Activated T-cell treated with anti-CD3 and anti-CD28 coated beads, Interleukin-2, amount 50 U/mL, for 1 hour (primary cell): ENCODE results near the gene DNAJC27.

Experiments
- DNase-seq: peaks from one replicate; pipeline ENCODE4 v3.0.0-alpha.2; 2020

Gene DNAJC27

DNA sequence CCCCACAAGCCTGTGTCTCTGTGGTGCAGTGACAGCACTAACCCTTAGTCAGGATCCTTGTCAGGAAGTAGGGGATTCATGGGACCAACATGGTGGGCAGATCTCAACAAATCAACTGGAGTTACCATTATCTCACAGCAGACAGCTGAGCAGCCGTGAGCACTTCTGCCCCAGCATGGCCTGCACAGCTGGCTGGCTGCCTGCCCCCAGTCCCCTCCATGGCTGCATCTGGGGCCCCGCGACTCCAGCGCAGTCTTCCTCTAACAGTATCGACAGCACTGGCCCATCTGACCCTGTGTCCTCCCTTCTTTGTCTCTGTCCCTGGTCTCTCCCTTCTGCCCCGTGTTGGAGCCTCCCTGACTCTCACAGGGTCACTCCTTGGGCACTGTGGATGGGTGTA lies 47.0 kb downstream of the DNAJC27 start:
- no peak for DNase-seq

DNA sequence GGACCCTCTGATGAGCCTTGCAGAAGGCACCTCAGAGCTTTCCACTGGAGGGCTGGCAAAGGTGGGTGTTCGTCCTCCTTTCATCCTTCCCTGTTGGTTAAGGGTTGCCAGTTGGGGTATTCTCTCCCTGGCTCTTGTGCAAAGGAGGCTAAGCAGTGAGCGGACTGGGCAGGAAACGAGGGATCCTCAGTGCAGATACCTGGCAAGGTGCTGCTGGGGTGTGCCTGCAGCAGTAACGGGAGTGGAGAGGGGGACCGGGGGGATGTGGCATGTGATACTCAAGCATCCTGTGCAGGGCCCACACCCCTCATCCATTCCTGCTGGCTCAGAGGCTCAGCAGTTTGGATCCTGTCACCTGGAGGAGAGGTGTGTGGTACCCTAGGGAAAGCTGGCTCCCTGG lies 47.5 kb downstream of the DNAJC27 start:
- no peak for DNase-seq

DNA sequence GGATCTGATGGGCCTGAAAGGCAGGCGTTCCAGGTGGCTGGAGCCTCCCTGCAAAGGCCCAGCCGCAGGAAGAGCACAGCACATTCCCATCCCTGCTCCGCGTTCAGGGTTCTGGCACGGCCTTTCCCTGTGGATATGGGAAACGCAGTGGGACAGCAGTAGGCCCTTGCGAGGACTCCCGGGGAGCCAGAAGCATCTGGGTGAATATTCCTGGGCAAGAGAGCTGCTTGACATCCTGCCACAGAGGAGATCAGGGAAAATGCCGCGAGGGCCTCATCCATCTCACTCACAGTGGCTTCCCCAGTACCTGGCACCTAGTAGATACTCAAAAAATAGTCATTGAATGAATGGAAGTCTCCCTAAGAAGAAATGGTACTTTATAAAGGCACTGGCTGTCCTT lies 48.6 kb downstream of the DNAJC27 start:
- no peak for DNase-seq

DNA sequence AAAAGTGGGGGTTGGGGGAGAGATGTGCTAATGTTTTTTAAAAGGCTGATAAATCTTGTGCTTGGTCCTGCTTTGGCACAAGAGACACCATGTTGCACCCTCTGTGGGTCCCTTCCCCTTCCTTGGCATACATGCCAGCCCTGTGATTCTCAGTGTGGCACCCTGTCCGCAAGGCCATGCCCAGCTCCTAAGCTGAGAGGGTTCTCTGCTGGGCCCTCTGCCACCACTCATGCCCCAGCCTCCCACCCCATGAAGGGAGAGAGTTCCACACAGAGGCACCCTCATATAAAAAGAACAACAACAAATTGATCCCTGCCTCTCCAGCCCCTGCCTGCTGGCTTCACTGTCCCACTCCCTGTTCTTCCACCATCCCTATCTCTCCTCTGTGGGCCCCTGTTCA lies 49.2 kb downstream of the DNAJC27 start:
- DNase-seq: no peak

DNA sequence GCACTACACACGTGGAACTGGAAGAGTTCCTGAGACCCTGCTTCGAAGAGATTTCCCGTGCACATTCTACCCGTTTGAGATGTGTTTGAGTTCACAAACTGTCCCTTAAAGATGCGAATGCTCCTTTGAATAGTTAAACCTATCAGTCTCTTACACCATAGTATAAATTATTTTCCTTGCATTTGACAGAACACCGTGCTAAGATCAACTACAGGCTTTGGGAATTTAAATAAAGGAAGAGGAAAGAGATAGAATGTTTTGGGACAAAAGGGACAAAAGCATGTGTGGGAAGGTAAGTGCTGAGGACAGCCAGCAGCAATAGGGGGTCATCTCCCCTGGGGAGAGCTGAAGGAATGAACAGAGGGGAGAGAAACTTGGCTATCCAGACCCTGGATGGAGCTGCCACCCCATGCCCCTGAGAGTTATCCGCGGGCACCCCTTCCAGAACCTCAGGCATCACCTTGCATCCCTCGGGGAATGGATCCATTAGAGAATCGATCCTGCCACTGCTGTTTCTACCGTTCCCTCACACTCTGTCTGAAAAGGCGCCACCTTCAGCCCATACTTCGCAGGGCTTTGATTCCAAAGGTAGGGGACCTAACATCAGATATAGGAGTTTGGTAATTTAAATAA lies 50.8 kb downstream of the DNAJC27 start:
- DNase-seq: peak; percentile 34

DNA sequence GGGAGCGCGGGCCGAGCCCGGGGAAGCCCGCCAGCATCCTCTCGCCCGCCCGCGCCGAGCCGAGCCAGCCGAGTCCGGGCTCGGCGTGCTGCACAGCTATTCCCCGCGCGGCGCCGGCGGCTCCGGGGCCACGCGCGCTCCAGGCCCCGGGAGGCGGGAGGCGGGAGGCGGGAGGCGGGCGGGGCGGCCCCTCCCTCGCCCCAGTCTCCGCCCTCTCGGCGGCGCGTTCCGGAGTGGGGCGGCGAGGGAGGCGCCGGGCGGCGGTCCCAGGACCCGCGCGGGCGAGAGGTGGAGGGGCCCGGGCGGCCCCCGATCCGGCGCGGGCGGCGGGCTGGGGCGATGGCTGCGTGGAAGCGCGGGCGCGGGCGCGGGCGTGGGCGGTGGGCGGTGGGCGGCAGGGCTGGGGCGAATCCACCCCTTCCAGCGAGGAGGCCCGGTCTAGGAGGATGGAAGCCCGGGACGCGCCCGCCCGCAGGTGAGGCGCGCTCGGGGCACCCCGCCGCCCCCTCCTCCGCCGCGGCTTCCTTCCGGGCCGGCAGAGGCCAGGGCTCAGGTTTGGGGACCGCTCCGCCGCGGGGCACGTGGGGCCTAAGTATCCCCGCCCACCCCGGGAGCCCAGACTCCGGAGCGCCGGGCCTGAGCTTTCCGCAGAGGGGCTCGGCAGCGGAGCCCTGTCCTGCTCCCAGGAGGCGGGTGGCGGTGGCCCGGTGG lies 51.5 kb downstream of the DNAJC27 start, which contains the start of gene ADCY3:
TSS of gene ADCY3 (minus strand) at position 140 of the 711 bp plus-strand sequence. CDS start 1,250 bp downstream, outside the sequence.
- DNase-seq: peak; percentile 68

DNA sequence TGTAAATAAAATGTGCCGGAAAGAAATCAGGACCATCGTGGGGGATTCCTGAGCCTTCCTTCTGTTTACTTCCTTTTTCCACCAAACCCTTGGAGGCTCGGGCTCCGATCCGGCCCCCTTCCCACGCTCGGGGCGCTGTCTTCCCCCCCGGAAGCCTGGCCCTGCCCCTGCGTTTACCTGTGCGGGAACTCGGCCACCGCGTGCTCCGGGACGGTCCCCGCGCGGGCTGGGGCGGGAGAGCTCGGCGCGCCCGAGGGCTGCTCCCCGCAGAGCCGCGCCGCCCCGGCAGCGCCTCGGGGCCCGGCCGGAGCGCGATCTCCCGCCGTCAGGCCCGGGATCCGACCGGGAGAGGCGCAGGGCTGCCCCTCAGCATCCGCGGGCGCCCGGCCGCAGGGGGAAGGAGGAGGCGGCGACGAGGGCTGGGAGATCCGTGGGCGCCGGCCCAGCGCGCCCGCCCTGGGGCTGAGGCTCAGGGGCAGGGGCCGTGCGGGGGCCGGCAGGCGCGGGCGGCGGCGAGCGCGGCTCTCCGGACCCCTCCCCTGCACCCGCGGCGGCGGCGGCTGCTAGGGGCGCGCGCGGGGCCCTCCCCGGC lies 52.2 kb downstream of the DNAJC27 start:
- peak; percentile 42 for DNase-seq

DNA sequence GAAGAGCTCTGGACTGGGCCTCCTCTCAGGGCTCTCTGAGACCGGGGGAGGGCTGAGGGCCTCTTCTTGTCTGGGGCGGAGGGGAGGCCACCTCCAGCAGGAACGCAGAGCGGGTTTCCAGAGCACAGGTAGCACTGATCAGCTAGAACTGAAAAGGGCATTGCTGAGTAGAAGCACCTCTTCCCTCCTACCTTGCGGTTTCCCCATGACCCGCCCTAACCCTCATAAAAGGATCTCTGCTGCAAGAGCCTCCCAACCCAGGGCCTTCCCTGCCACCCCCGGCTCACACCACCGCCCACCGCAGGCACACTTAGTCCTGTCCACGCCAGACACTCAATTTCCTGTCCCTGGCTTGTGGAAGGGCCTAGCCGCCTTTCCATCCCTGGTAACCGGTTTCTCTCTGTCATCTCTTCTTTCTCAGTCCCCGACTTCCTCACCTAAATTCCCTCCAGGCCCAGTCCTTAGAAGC lies 52.7 kb downstream of the DNAJC27 start:
- DNase-seq: peak; percentile 63

DNA sequence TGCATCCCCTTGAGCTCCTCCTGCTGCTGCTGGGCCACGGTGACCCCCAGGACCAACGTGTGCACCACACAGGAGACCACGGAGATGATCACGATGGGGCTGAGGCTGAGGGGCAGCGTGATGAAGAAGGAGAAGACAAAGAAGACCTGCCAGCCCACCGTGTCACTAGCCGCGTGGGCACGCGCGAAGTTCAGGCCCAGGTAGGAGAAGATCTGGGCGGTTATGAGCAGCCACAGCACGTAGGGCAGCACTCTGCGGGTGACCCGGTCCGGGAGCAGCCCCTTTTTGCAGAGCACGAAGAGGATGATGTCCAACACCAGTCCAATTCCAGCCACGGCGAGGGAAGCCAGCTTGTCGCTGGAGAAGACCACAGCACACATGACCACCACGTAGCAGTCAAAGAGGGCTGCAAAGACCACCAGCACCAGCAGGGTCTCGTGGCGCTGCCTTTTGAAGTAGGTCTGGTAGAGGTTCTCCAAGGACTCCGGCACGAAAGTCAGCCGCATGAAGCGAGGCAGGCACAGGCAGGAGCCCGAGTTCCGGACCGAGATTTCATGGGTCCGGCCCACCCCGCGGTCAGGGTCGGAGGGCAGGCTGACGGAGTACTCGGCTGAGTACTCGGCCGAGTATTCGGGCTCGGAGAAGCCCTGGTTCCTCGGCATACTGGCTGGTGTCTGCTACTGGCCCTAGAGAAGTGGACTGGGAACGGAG lies 53.3 kb downstream of the DNAJC27 start:
- DNase-seq: no peak

DNA sequence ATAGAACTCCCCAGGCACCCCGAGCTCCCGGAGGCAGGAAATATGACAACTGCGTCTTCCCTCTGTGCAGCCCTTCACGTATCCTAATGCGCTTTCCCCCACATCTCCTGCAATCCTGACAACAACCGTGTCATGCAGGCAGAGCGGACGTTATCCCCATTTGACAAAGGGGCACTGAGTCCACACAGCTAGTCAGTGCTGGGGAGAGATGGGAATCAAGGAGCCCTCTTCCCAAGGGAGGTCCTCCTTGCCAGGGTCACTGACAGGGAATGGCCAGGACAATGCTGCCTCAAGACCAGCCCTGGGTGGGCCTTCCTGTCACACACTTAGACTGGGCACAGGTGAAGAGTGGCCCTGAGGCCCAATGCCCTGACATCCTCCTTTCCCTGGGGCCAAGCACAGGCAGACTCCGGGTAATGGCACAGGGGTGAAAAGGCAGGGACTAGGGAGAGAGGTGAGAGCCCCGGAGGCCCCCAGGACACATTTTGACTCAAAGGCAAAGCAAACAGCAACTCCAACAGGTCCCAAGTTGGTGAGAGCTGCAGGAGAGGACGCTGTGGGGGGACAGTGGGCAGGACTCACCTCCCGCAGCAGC lies 53.9 kb downstream of the DNAJC27 start:
- no peak for DNase-seq

DNA sequence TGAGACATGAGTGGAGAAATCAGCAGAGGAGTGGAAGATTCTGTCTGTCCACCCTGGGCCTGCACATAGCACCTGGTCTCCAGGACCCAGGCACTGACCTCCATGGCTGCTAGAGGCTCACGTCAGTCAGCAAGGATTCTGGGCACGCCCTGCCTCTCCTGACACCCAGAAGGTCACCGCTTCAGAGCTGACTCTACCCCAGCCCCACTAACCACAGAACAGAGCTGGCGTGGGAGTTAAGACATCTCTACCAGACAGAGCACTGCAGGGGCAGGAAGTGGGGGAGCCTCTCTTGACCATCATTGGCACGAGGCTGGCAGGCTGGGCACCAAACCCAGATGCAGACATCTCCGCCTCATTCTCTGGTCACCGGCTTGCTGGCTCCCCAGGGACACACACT lies 54.7 kb downstream of the DNAJC27 start:
- DNase-seq: no peak

DNA sequence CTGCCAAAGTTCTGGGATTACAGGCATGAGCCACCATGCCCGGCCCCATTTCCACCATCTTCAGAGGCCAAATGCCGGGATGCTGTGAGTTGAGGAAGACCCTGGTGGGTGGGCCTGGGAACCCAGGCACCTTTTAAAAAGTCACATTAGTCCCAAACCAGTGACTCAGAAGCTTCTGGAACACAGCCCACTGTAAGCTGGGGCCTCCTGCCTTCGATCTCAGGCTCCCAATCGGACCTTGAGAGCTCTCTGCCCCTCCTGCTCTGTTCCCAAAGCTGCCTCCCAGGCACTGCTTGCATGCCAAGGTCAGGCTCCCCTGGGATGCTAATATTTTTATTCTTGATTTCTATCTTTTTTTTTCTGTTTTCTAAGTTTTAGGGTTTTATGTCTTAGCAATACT lies 56.0 kb downstream of the DNAJC27 start:
- DNase-seq: no peak

DNA sequence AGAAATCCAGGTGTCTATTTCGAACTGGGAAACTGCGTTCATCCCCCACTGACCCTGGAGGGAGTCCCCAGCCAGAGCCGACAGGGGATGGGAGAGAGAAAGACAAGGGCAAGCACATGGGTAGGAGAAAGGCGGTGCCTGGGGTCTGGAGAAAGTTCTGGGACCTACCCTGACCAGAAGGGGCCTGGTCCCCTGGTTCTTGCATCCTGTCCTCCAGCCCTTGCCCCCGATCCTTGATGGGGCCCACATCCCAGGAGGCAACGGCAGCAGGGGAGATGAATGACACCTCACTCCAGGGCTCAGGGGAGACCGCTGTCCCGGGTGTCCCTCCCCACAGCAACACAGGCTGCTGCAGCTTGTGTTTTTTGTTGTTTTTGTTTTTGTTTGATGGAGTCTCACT lies 56.6 kb downstream of the DNAJC27 start:
- no peak for DNase-seq

DNA sequence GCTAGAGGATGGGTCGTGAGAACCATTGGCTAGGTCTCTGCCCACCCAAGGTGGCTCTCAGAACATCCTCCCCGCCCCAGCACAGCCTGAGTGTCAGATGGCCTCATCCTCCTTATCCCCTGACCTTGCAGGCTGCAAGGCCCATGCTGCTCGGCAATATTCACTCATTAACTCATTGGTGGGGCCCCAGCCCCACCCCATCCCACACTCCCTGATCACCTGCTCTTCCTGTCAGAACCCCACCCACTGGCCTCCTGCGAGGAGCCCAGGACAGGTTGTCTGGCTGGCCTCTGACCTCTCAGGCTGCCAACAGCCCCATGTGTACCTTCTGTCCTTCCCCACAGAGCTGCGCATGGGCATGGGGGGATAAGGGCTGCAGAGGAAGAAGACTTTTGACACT lies 57.0 kb downstream of the DNAJC27 start:
- DNase-seq: no peak

DNA sequence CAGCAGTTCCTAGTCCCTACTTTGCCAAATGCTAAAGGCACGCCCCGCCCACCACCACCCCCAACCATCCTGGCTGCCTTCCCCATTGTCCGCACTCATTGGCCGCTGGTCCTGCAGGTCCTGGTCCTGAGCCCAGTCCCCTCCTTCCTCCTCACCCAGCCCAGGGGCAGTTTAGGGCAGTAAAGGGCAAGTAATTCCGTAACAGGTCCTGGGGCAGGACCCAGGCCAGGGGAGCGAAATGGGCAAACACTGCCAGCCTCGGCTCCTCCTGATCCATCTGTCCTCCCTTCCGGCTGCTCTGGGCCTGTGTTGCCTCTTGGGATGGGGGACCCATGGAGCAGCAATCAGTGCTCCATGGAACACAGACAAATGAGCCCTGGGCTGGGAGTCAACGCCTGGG lies 57.8 kb downstream of the DNAJC27 start:
- no peak for DNase-seq

DNA sequence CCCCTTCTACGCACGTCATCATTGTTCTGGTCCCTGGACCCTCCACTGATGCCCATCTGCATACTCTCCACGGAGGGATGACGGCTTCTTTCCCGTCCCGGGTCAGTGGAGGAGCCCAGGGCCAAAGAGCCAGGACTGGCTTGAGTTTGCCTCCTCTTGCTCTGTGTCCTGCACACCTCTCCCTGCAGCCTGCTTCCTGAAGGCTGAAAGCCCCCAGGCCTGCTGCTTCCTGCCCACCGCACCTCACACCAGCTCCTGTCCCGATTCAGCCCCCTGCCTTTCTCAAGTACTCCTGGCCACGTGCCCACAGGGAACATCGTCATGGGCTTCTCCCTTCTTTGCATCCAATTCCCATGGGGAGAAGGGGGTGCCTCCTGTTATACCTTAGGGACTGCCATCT lies 58.8 kb downstream of the DNAJC27 start:
- DNase-seq: no peak

DNA sequence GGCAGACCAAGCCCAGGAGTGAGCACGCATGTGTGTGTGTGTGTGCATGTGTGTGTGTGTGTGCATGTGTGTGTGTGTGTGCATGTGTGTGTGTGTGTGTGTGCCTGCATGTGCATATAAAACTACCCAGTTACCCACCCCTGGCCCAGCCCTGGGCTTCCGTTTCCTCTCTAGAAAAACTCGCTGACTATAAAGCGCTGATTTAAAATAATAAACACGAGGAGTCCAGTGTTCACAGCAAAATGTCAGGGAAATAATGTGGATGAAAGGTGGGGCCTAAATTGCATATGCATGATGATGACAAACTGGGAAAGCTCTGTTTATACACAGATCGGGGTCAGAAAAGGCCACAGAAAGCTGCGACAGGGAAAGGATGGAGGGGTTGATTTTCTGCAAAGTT lies 59.2 kb downstream of the DNAJC27 start:
- no peak for DNase-seq

DNA sequence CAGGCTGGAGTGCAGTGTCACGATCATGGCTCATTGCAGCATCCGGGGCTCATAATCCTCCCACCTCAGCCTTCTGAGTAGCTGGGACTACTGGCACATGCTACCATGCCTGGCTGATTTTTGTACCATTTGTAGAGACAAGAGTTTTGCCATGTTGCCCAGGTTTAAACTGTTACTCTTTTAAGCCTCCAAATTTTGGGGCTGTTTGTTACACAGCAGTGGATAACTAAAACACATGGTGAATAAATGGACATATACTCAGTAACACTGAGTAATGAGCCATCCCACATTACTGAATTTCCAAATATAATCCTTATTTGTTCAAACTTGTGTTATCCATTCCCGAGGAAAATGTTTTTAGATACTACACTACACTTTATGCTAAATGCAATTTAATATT lies 61.5 kb downstream of the DNAJC27 start:
- no peak for DNase-seq

DNA sequence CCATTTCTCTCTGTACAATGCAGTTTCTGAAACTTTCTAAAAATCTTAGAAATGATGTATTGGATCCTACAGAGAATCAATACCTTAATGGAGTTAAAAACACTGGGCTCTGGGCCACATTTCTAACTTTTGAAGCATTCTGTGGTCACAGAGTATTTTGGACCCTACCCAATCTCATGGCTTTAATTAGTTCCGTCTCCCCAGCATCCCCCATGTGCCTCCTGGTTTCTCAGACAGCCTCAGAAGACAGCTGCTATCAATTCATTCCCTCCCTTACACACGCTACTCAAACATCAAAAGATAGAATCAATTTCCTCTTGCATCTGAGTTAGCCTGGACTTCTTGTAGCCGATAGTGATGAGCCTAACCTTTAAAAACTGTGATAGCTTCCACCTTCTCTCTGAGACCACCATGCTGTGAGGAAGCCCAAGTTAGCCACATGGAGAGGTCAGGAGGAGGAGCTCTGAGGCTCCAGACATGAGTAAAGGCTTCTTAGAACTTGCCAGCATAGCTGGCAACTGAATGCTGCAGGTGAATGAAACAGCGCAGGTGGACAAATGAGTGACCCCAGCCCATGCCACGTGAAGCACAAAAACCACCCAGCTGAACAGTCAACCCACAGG lies 62.1 kb downstream of the DNAJC27 start:
- DNase-seq: no peak

DNA sequence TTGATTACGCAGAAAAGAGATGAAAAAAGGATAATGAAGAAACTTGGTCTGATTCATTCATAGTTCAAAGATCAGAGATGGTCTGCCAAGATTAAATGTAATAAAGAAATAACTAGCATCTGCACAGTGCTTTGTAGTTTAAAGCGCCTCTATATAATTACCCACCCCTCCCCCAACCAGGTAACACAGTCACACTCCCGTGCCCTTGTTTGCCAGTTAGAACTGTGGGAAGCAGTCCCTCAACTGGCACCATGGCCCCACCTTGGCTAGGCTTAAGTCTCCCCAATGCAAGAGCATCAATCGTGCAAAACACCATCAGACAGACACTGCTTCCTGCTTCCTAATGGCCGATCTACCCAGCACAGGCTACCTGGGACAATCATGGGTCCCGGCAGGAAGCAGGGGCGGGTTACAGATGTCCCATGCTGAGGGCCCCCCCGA lies 63.3 kb downstream of the DNAJC27 start:
- no peak for DNase-seq

DNA sequence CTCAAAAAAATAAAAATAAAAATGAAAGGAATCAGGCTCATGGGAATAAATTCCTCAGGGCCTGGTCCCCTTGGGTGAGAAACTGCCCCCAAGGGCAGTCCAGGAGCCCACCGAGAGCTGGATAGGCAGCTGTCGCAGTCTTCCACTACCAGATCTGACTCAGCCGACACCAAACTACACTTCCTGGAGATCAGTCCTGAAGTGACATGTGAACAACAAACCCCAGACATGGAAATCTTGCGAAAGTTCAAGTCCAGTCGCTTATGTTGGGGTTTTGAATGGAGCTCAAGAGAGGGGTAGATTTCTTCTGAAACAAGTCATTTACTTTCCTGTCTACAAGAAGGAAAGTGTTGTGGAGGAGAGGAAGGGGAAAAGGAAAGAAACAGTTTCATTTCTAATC lies 64.6 kb downstream of the DNAJC27 start:
- DNase-seq: no peak

DNA sequence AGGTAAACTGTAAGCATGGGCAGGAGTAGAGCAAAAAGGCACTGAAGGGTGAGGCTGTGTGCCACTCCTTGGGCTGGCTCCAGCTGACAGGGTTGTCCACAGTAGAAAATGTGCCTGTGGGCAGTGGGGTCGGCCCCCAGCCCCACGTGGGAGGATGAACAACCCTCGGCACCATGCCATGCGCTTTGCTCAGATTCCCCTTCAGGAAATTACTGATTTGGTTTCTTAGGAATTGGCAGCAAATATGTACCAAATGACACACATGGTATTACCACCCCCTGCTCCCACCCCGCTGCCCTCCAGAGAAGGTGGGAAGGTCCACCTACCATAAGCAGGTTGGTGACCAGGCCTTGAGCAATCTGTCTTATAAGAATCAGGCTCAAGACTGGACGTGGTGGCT lies 65.3 kb downstream of the DNAJC27 start:
- DNase-seq: no peak
